DLD1 (cell line): ENCODE results near the gene EEF2.
"Not testable (repeated sequence)": the region's sequence is repeated elsewhere in the genome, so short reads cannot be mapped to it uniquely, and the experiment has no call there.

Experiments
- in situ Hi-C: cut with HindIII; loops from 2 replicates; pipeline ENCODE4 v1.10.0; 2017; ENCODE audit warnings: low sequenced_read_pairs

Gene EEF2

DNA sequence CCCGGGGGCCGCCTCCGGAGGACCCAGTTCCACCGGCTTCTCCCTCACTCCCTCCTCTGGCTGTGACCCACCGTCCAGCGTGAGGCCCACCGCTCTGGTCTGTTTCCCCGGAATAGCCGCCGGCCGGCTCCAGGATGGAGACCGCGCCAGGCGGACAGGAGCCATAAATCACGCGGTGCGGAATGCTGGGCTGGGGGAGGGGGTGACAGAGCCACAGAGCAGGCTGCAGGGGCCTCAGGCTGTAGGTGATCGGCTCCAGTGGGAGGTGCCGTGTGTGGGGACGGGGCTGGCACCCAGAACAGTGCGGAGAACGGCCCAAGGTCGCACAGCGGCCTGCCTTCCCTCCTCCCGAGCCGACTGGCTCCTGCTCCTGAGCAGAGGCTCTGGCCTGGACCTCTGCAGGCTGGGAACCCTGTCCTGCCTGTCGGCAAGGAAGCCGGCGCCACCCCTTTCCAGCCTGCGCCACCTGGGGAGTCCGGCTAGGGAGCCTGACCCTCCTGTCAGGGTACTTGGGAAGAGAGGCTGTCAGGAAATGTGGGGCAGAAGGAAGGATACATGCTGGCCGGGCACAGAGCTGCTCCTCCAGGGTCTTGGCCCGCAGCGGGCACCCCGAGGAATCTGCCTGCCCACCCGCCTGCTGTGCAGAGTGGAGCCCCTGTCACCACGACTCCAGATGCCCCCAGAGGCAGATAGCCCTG is 30.6 kb upstream of the EEF2 start:
- in situ Hi-C loops, result no loop called here

DNA sequence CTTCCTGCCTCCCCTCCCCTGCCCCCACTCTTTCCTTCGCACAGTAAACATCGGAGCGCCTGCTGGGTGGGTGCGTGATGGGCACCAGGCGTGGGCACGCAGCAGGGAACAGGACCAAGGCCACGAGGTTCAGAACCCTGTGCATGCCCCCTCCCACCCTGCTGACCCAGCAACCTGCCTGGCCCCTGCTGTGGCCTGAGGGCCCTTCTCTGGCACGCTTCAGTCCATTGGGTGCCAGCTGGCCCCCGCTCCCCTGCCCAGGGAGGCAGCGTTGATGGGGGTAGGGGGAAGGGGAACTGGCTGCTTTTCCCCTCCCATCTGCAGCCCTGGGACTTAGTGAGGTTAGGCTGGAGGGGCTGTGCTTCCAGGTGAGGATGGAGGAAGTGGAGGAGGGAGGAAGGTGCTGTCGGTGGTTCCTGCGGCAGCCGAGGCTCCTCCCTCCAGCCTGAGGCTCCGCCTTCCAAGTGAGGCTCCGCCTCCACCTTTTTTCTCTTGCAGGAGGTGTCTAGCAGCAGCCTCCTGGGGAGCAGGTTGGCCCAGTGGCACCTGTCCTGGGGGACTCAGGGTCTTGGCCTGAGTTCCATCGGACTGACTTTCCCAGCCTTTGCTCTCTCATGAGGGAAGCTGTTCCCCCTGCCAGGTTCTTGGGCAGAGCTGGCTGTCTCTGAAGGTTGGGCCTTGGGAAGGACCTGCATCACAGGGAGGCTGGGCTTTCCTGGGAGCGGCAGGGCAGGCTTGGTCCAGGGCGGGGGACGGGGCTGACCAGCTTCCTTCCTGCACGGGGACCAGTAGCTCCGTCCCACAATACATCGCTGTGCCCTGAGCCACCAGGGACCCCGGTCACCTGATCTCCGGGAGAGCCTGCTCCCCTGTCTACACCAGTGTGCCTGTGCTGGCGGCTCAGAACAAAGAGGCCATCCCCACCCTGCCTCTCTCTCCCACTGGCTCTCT is 29.6 kb upstream of the EEF2 start:
- in situ Hi-C loops, result no loop called here

DNA sequence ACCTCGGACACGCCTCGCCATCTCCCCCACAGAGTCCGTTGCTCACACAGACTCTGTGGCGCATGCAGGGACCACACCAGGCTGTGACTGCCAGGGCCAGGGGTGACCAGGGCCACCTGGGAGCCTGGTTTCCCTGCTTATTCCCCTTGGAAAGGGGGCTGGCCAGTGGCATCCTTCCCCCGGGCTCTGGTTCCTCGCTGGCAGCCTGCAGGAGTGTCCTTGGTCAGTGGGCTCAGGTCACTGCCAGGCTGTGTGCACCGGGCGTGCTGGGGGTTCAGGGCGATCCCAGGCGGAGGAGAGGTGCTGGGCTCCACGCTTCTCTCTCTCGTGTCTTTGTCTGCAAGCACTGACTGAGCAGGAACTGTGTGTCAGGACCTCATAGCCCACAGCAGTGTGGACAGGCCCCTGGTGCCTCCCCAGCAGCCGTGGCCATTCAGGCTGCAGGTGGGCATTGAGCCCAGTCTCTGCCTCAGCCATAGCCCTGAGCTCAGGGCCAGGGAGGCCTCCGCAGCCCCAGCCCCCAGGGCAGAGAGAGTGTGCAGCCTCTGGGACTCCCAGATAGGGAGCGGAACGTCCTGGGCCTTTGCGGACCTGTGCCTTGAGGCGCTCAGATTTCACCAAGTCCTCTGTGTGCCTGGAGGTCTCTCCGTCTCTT is 28.8 kb upstream of the EEF2 start:
- in situ Hi-C loops, result no loop called here

DNA sequence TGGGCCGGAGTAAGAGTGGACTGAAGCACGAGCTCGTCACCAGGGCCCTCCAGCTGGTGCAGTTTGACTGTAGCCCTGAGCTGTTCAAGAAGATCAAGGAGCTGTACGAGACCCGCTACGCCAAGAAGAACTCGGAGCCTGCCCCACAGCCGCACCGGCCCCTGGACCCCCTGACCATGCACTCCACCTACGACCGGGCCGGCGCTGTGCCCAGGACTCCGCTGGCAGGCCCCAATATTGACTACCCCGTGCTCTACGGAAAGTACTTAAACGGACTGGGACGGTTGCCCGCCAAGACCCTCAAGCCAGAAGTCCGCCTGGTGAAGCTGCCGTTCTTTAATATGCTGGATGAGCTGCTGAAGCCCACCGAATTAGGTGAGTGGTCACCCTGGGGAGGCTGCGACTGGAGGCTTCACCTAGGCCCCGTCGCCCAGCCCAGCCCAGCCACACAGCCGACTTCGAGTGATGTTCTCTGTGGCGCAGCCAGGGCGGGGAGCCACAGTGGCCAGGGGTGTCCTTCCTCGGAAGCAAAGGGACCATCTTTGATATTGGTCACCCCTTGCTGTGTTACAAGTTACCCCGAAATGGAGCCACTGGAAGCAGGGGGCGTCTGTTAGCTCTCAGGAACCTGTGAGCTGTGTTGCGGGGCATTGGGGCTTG is 27.8 kb upstream of the EEF2 start:
- in situ Hi-C loops, result no loop called here

DNA sequence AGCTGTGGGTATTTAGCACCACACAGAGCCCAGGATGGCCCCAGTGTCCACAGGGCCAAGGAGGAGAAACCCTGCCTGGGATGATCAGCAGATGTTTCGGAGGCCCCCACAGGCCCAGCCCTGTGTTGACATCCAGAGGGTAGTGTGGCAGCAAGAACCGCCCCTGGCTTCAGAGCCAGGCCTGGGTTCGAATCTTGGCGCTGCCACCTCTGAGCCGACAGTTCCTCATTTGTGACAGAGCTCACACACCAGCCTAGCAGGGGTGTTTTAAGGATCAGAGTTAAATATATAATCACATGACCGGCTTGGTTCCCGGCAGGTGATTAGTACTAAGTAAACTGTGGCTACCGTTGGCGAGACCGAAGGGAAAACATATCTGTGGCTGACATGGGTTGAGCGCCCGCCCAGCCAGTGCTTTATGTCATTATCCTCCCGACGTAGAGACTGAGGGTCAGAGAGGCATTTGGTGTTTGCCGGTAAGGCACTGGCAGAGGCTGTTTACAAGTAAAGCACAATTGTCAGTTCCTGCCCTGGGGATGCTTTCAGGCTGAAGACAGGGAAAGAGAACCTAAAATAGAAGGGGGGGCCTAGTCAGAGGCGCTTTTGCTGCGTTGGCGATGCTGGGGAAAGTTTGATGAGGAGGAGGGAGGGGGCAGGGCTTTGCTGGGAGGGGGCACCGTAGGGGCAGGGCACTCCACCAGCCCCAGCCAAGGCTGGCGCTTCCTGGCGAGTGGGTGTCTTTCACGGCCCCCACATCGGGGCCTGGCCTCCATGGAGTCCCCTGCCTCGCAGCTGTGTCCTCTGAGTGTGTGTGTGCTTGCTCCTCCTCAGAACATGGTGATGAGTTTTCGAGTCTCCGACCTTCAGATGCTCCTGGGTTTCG is 27.1 kb upstream of the EEF2 start:
- in situ Hi-C loops, result no loop called here

DNA sequence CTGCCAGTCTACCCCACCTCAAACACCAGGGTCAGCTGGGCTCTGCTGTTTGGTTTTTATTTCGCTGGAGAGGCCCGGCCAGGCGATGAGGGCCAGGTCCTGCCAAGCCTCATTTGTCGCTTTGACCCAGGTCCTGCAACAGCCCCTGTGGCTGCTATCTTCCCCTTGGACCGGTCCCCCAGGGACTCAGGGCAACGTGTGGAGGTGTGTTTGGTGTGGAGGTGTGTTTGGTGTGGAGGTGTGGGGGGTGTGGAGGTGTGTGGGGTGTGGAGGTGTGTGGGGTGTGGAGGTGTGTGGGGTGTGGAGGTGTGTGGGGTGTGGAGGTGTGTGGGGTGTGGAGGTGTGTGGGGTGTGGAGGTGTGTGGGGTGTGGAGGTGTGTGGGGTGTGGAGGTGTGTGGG is 26.2 kb upstream of the EEF2 start:
- in situ Hi-C loops, result not testable (repeated sequence)

DNA sequence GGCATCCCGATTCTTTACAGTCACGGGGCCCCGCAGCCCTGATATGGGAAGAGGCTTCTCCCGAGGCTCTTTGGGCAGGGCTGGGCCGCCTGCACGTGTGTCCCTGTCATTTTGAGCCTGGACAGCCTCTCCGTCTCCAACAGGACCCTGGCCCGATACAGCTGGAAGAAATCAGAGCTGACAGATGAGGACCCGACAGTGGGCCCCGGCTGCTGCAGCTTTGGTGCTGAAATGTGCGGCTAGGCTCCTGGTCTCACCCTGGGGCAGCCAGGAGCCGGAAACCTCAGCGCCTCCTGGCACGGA is 25.5 kb upstream of the EEF2 start:
- in situ Hi-C loops, result no loop called here

DNA sequence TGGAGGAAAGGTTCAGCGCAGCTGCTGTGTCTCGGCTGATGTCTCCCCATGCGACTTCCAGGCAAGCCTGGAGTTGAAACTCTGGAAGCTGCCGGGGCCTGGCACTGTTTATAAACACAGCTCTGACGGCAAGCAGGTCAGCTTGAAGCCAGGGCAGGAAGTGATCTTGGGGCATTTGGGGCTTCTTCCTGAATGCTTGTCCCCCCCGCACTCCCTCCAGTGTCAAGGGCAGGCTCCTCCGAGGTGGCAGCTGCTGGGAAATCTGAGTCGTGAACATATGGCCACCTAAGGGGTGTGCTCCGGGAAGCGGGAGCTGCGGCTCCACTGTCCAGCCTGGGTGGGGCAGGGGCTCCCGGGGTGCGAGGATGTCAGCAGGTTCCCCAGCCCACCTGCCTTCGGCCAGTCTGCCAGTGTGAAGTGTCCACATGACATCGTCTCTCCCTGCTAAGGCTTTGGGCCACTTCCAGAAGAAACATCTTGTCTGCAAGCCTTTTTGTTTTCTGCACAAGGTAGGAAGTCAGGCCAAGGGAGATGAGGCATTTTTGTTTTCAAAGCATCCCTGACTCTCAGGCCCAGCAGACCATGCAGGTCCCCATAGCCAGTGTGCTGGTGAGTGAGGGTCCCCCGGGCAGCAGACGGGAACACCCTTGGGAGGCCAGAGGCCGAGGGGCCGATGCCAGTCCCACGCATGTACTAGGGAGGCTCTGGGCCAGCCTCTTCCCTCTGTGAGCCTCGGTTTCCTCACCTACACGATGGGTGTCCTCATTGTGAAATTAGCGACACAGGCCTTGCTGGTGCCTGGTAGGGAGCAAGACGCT is 24.9 kb upstream of the EEF2 start:
- in situ Hi-C loops, result no loop called here

DNA sequence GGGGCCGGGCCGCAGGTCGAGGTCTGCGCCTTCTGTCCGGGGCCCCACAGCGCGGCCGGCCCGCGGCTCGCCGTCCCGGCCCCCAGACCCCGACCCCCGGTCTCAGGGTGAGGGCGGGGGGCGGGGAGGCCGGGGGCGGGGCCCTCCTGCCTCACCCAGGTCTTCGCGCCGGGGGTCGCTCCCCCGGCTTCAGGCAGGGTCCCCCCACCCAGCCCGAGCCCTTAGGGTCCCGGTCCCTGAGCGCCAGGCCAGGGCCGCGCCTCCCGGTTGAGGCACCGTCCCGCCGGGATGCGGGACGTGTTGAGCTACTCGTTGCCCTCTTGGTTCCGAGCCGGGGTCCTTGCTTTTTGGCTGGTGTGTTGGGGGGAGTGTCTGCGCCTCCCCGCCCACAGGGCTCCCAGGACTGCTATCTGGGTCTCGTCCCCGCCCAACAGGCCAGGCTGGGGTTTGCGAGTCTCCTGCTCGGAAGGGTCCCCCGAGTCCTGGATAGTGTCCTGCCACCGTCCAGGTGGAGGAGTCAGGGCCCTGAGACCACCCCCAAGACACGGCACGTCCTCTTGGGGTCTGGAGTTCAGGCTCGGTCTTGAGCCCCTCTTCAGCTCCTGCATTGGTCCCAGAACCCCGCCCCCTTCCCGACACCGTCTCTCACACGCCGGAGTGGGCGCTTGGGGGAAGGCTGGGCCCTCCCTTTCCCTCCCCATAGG is 22.7 kb upstream of the EEF2 start:
- in situ Hi-C loops, result no loop called here

DNA sequence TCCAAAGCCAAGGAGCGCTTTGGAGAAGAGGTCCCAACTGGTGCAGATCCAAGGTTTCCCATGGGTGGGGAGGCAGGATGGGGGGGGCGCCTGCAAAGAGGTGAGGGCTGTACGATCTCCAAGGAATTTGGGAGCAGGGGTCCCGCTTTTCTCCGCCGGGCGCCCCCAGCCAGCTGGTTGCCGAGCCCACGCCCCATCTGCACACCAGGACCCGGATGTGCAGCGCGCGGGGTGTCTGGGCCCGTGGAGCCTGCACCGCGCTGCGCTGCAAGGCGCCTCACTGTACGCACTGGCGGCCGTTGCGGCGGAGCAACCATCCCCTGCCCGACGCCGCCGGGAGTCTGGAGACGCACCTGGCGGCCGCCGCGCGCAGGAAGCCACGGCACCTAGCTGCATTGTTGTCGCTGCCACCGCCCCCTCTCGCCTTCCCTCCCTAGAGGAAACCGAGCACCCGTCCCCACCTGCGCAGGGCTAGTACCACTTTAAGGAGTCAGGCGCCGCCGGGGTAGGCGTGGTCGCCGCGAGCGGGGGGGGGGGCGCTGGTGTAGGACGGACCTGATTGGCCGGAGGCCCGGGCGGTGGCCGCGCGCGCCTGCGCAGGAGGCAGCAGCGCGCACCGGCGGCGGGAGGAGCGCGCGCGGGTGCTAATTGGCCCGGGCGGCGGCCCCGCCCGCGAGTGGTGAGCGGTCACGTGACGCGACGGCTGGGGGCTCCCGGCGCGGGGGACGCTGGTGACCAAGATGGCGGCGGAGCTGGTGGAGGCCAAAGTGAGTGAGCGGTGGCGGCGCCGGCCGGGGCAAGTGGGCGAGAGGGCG is 22.0 kb upstream of the EEF2 start, which contains the start of gene PIAS4:
PIAS4 (plus strand) TSS at position 716 of the 815 bp plus-strand sequence; CDS start at position 741, 25 bp downstream.
- in situ Hi-C loops, result no loop called here

DNA sequence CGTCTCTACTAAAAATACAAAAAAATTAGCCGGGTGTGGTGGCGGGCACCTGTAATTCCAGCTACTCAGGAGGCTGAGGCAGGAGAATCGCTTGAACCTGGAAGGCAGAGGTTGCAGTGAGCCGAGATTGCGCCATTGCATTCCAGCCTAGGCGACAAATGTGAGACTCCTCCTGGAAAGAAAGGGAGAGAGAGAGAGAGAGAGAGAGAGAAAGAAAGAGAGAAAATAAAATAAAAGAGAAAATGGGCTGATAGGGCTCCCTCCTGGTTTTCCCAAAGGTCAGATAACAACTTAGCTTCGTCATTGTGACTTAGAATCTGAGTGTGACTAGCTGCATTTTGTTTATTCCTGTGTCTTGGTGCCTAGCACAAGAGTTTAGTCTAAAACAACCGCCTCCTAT is 20.2 kb upstream of the EEF2 start:
- in situ Hi-C loops, result not testable (repeated sequence)

DNA sequence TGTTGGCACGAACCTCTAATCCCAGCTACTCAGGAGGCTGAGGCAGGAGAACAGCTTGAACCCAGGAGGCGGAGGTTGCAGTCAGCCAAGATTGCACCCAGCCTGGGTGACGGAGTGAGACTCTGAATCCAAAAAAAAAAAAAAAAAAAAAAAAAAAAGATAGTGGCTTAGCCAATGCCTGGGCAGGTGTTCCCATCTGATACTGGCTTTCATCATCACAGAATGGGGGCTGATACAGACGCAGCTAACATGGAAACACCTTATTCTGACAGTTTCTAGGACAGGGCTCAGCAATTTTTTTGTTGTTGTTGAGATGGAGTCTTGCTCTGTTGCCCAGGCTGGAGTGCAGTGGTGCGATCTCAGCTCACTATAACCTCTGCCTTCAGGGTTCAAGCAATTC is 15.5 kb upstream of the EEF2 start:
- in situ Hi-C loops, result not testable (repeated sequence)

DNA sequence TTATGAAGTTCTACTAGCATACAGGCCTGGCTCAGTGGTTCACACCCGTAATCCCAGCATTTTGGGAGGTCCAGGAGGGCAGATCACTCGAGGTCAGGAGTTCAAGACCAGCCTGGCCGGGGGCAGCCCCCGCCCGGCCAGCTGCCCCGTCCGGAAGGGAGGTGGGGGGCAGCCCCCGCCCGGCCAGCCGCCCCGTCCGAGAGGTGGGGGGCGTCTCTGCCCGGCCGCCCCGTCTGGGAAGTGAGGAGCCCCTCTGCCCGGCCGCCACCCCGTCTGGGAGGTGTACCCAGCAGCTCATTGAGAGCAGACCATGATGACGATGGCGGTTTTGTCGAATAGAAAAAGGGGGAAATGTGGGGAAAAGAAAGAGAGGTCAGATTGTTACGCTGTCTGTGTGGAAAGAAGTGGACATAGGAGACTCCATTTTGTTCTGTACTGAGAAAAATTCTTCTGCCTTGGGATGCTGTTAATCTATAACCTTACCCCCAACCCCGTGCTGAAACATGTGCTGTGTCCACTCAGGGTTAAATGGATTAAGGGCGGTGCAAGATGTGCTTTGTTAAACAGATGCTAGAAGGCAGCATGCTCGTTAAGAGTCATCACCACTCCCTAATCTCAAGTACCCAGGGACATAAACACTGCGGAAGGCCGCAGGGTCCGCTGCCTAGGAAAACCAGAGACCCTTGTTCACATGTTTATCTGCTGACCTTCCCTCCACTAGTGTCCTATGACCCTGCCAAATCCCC is 13.6 kb upstream of the EEF2 start:
- in situ Hi-C loops, result loop anchor here (25.0 kb wide), 1 partner anchor 213 kb away; no protein-coding TSS in a partner anchor

DNA sequence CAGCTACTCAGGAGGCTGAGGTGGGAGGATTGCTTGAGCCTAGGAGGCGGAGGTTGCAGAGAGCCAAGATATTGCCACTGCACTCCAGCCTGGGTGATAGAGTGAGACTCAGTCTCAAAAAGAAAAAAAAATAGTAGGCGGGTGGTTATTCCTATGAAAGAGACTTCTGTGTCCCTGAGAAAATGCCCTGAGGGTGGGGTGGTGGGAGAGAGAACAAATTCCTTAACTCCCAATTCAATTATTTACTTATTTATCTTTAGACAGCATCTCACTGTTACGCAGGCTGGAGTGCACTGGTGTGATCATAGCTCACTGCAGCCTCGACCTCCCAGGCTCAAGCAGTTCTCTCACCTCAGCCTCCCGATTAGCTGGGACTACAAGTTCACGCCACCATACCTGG is 10.3 kb upstream of the EEF2 start:
- in situ Hi-C loops, result loop anchor here (25.0 kb wide), 1 partner anchor 217 kb away; no protein-coding TSS in a partner anchor

DNA sequence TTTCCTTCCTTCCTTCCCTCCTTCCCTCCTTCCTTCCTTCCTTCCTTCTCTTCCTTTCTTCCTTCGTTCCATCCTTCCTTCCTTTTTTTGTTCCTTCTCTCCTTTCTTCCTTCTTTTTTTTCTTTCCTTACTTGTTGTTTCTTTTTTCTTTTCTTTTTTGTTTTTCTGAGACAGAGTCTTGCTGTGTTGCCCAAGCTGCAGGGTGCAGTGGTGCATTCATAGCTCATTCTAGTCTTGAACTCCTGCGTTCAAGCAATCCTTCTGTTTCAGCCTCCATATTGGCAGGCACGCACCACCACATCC is 5.5 kb upstream of the EEF2 start:
- in situ Hi-C loops, result loop anchor here (25.0 kb wide), 1 partner anchor 222 kb away; no protein-coding TSS in a partner anchor

DNA sequence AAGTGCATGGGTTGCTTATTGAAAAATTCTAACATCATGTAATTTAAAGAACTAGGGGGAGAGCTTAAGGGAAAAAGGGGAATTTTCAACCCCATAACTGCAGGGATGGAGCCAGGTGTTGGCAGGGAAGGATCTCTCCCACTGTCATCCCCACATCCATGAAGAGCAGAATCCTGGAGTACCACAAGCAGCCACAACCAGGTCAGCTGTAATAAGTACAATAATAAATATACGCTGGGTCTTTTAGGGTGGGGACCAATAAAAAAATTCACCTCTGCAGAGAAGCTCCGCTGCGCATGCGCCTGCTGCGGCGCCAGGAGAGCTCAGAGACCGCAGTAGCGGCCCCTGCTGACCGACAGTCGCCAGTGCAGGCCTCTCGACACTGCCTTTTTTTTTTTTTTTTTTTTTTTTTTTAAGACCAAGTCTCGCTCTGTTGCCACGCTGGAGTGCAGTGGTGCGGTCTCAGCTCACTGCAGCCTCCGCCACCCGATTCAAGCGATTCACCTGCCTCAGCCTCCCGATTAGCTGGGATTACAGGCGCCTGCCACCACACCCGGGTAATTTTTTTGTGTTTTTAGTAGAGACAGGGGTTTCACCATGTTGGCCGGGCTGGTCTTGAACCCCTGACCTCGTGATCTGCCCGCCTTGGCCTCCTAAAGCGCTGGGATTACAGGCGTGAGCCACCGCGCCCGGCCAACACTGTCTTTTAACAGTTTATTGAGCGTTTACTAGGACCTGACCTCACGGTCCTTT is 2.5 kb upstream of the EEF2 start:
- in situ Hi-C loops, result loop anchor here (25.0 kb wide), 1 partner anchor 225 kb away; no protein-coding TSS in a partner anchor
